ENCODE measurements around the gene SCNN1A. TPM values are rescaled to one million over a fixed set of nuclear protein-coding genes. Genes with fewer than 3 reads are reported as not detected.

Gene SCNN1A
- total RNA-seq, 1 donor from 2014 or later, result 3.3 TPM

GRCh38 chr12:6384499-6385436 is 9.4 kb upstream of the SCNN1A start:
- no peak for DNase-seq (ENCODE audit: low spot score)

GRCh38 chr12:6383572-6384498 is 8.5 kb upstream of the SCNN1A start, which contains the start of gene LTBR:
LTBR (plus strand) TSS chr12:6384162; CDS start chr12:6384359, 197 bp downstream.
- DNase-seq (ENCODE audit: low spot score), result peak; percentile 98

GRCh38 chr12:6382982-6383381 is 7.6 kb upstream of the SCNN1A start:
- DNase-seq (ENCODE audit: low spot score), result no peak

- DNase-seq (ENCODE audit: low spot score), result no peak
Measured at GRCh38 chr12:6382371-6382770, 7.0 kb upstream of the SCNN1A start.

- no peak for DNase-seq (ENCODE audit: low spot score)
Measured at GRCh38 chr12:6380141-6381121, 5.1 kb upstream of the SCNN1A start.

GRCh38 chr12:6378709-6379472 is 3.5 kb upstream of the SCNN1A start:
- DNase-seq (ENCODE audit: low spot score), result no peak

GRCh38 chr12:6377667-6377994 is 2.3 kb upstream of the SCNN1A start:
- DNase-seq (ENCODE audit: low spot score), result no peak

- DNase-seq (ENCODE audit: low spot score), result no peak
Measured at GRCh38 chr12:6376870-6377666, 1.7 kb upstream of the SCNN1A start.

- DNase-seq (ENCODE audit: low spot score), result no peak
Measured at GRCh38 chr12:6376079-6376869, 911 bp upstream of the SCNN1A start.

GRCh38 chr12:6374786-6375160 is 590 bp downstream of the SCNN1A start:
- peak; percentile 75 for DNase-seq (ENCODE audit: low spot score)

GRCh38 chr12:6374028-6374785 is 1.2 kb downstream of the SCNN1A start:
- DNase-seq (ENCODE audit: low spot score), result no peak

GRCh38 chr12:6373022-6373787 is 2.2 kb downstream of the SCNN1A start:
- DNase-seq (ENCODE audit: low spot score), result no peak

- DNase-seq (ENCODE audit: low spot score), result no peak
Measured at GRCh38 chr12:6372403-6373003, 2.9 kb downstream of the SCNN1A start.

GRCh38 chr12:6370994-6371754 is 4.2 kb downstream of the SCNN1A start:
- DNase-seq (ENCODE audit: low spot score), result no peak

- no peak for DNase-seq (ENCODE audit: low spot score)
Measured at GRCh38 chr12:6370576-6370935, 4.8 kb downstream of the SCNN1A start.

Measured in mesenteric fat pad (tissue), 1 donor.